KBM-7 (cell line): ENCODE data around the gene SIK3.
"Not testable (repeated sequence)": the region's sequence is repeated elsewhere in the genome, so short reads cannot be mapped to it uniquely, and the experiment has no call there.

ENCODE experiments used
- DNase-seq: peaks from one replicate; pipeline ENCODE4 v3.0.0-alpha.2; 2015
- in situ Hi-C: fragments of 300-500 bp; cut with MboI; formaldehyde crosslinking; loops from 2 replicates; pipeline ENCODE4 v1.14.3; 2020; ENCODE audit warnings: low sequenced_read_pairs, low pct_unique_long_range_greater_than_20kb, mixed read lengths

SIK3 gene

GRCh38 chr11:117057727-117058126 lies 40.5 kb downstream of the SIK3 start:
- DNase-seq = no peak
- in situ Hi-C loops = no loop called here

- no peak for DNase-seq
- in situ Hi-C loops = no loop called here
Observed at GRCh38 chr11:117057317-117057716, 40.9 kb downstream of the SIK3 start.

GRCh38 chr11:117055469-117055868 lies 42.8 kb downstream of the SIK3 start:
- in situ Hi-C loops = no loop called here
- DNase-seq = no peak

- no peak for DNase-seq
- in situ Hi-C loops = no loop called here
Observed at GRCh38 chr11:117054382-117054781, 43.8 kb downstream of the SIK3 start.

- no peak for DNase-seq
- in situ Hi-C loops = no loop called here
Observed at GRCh38 chr11:117052196-117053149, 45.8 kb downstream of the SIK3 start.

DNA sequence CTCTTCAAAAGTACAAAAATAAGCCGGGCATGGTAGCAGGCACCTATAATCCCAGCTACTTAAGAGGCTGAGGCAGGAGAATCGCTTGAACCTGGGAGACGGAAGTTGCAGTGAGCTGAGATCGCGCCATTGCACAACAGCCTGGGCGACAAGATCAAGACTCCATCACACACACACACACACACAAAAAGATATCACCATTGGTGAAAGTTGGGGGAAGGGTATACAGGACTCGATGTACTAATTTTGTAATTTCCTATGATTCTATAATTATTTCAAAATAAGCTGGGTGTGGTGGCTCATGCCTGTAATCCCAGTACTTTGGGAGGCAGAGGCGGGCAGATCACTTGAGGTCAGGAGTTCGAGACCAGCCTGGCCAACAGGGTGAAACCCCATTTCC lies 48.1 kb downstream of the SIK3 start:
- in situ Hi-C loops, DNase-seq: not testable (repeated sequence)

DNA sequence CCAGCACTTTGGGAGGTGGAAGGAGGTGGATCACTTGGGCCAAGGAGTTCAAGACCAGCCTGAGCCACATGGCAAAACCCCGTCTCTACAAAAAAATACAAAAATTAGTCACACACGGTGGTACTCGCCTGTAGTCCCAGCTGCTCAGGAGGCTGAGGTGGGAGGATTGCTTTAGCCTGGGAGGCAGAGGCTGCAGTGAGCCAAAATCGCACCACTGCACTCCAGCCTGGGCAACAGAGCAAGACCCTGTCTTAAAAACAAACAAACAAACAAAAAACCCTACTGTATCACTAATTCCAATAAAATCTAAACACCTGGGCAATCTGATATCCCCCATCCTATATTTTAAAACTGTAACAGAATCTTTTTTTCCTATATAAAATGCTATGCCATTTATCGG lies 51.6 kb downstream of the SIK3 start:
- in situ Hi-C loops, DNase-seq: not testable (repeated sequence)

- DNase-seq = no peak
- in situ Hi-C loops = no loop called here
Observed at GRCh38 chr11:117045956-117046355, 52.3 kb downstream of the SIK3 start.

- no peak for DNase-seq
- in situ Hi-C loops = no loop called here
Observed at GRCh38 chr11:117045196-117045595, 53.0 kb downstream of the SIK3 start.

DNA sequence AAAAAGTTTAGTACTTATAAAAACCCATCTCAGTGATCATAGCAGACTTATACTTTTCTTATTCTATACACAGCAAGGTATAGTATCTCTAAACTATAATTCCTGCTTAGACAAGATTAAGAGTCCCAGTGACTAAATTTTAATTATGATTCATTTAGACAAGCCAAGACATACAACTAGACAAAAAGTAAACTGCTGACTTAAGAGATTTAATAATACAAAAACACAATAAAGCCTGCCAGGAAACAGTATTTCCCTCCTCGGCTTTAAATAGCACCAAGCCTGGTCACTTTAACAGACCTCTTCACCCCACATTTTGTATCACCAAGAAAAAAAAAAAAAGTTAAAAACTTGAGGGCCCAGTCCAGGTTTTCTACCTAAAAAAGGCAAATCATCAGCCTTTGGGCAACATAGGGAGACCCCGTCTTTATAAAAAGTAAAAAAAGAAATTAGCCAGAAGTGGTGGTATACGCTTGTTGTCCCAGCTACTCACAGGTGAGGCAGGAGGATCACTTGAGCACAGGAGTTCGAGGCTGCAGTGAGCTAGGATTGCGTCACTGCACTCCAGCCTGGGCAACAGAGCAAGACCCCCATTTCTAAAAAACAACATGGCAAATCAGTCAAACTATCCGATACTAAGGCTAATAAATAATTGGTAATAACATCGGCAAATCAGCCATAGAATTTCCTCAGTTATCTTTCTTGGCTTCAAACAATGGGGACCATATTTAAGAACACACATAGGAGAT lies 53.8 kb downstream of the SIK3 start:
- no peak for DNase-seq
- in situ Hi-C loops = no loop called here

GRCh38 chr11:117042689-117043088 lies 55.5 kb downstream of the SIK3 start:
- DNase-seq = no peak
- in situ Hi-C loops = no loop called here

GRCh38 chr11:117039900-117040299 lies 58.3 kb downstream of the SIK3 start:
- no peak for DNase-seq
- in situ Hi-C loops = no loop called here

DNA sequence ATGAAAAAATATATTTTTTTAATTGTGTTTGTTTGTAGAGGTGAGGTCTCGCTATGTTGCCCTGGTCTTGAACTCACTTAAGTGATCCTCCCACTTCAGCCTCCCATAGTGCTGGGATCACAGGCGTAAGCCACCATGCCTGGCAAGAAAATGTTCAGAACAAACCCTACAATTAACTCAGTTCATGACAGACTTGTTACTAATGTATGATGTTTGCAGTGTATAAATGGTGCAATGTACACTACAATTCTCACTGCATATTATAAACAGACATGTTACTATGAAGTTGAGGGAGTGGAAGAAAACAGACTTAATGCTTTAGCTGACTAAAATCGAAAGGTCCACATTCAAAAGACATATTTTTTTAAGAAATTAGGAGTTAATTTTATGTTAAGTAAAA lies 59.0 kb downstream of the SIK3 start:
- DNase-seq = no peak
- in situ Hi-C loops = no loop called here

DNA sequence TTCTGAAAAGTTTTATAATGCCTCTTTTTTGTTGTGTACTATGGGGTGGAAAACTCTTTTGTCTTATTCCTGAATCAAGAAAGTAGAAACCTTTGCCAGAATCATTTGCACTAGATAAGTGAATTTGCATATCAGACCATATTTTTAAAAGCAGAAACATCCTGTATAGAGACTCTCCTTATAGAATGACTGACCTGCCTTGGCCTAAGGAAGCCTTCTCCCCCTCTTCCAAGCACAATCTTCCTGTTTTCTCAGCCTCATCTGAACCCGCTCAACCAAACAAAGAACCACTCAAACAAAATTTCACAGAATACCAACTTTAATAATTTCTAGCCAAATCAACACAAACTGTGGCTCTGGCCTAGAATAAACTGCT lies 60.3 kb downstream of the SIK3 start:
- in situ Hi-C loops = no loop called here
- no peak for DNase-seq

GRCh38 chr11:117037279-117037974 lies 60.8 kb downstream of the SIK3 start:
- in situ Hi-C loops = no loop called here
- no peak for DNase-seq

- in situ Hi-C loops = no loop called here
- DNase-seq = no peak
Observed at GRCh38 chr11:117034901-117035300, 63.3 kb downstream of the SIK3 start.

- in situ Hi-C loops = no loop called here
- no peak for DNase-seq
Observed at GRCh38 chr11:117026593-117027330, 71.5 kb downstream of the SIK3 start.

- in situ Hi-C loops, DNase-seq: not testable (repeated sequence)
Observed at GRCh38 chr11:117023707-117024106, 74.5 kb downstream of the SIK3 start.

DNA sequence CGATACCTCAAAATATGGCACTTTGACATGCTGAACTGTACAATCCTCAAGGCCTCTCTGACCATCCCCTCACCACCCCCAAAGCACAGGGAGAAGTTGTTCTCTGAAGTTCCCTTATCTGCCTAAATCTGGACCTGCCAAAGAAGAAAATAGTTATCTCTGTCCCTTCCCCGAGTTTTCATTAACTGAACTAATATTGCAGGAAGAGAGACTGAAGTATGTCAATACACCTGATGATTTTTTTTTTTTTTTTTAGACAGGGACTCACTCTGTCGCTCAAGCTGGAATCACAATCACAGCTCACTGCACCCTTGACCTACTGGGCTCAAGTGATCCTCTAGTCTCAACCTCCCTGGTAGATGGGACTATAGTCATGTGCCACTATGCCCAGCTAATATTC lies 75.0 kb downstream of the SIK3 start:
- no peak for DNase-seq
- in situ Hi-C loops = no loop called here
